Amniotic epithelial cell (primary cell): ENCODE measurements around the gene SEC14L1.

Experiments used
- DNase-seq: peaks from one replicate; pipeline ENCODE4 v3.0.0-alpha.2; 2010; ENCODE audit warnings: low read depth

The SEC14L1 gene

DNA sequence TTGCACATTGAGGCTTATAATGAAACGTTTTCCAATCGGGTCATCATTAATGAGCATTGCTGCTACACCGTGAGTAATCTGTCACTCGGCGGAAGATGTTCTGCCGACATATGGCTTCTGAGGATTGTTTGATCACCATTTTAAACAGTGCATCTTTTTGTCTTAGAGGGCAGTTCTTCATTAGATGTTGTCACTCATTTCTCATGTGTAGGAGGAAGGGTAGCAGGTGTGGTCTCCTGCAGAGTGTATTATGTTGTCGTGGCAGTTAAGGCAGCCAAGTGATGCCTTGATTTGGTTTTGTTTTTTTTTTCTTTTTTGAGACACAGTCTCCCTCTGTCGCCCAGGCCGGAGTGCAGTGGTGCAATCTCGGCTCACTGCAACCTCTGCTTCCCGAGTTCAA, 50.5 kb downstream of the SEC14L1 start:
- DNase-seq, result no peak

GRCh38 chr17:77193653-77194052, 52.9 kb downstream of the SEC14L1 start:
- no peak for DNase-seq

DNA sequence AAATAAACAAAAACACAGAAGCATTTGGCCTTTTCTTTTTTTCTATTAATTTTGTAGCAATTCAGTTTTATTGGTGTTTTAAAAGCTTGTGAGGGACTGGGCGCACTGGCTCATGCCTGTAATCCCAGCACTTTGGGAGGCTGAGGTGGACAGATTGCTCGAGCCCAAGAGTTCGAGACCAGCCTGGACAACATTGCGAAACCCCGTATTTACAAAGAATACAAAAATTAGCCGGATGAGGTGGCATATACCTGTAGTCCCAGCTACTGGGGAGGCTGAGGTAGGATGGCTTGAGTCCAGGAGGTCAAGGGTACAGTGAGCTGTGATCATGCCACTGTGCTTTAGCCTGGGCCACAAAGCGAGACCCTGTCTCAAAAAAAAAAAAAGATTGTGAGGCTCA, 53.4 kb downstream of the SEC14L1 start:
- DNase-seq, result no peak

- DNase-seq, result peak; percentile 37
Measured at GRCh38 chr17:77196251-77196650, 55.5 kb downstream of the SEC14L1 start.

DNA sequence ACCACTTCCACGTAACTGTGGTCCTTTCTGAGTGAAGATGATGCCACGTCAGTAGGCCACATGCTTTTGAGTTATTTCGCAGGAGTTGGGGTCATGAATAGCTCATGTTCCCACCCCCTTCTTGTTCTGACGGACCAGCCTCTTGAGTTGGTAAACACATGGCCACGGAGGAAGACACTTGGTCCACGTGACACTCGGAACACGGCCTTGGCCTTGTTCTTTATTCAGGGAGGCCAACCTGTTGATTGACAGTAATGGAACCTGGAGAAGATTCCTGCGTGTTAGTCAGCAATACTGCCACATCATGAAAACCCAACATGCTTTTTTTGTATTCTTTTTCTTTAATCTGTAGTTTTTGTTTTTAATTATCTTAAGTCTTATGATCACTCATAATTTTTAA, 56.3 kb downstream of the SEC14L1 start:
- DNase-seq, result no peak

DNA sequence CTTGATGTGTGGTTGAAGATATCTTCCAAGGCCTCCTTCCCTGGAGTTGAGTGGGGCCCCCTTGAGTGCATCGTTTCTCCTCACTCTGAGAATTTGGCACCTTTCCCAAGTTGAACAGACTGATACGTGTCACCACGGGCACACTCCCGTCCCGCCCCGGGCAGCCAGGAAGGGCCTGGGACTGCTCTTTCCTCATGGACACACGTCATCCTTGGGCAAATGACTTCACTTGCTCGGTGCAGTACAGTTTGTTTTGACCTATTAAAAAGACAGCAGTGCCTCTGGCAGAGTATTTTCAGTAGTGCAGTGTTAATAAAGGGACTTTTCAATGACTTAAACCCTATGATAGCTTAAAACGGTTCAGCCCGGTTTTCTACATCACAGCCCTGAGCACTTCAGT, 59.9 kb downstream of the SEC14L1 start:
- no peak for DNase-seq

DNA sequence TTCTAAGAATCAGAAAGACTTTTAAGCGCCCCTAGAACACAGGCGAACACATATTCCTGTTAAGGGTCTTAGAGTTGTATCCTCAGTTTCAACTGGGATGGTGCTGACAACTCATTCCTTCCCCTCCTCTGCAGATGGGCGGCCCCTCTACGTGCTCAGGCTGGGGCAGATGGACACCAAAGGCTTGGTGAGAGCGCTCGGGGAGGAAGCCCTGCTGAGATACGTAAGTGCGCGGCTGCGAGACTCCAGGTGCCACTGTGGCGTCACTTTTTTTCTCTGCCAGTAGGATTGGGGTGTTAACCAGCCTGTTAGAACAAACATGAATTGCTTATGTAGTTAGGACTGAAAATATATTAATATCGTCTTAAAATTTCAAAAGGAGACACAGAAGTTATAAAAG, 62.7 kb downstream of the SEC14L1 start:
- no peak for DNase-seq

DNA sequence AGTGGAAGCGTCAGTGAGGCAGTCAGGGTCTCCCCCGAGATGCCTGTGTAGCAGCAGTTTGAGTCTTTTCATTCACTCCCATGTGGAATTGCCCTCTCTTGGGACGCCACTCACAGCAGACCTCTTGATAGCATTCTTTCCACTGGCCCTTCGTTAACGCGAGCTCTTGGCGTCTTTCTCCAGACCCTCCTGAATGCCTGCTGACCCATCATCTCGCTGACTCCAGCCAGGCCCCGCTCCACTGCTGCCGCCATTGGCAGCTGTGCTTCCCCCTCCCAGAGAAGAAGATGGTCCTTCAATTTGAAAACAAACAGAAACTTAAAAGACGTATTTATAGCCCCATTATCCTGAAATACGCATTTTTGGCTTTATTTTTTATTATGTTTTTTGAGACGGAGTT, 63.1 kb downstream of the SEC14L1 start:
- DNase-seq, result no peak

DNA sequence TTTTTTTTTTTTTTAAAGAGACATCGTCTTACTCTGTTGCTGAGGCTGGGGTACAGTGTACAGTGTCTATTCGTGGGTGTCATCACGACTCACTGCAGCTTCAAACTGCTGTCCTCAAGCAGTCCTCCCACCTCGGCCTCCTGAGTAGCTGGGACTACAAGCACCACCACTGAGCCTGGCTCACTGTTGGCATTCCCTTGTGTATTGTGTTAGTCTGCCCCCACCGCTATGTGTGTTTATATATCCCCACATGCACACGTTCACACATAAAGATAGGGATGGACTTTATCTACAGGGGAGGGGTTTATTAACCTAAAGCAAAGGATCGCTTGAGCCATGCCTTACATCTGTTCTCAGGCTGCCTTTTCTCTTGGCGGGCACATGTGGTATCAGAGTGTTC, 63.8 kb downstream of the SEC14L1 start:
- DNase-seq, result no peak

DNA sequence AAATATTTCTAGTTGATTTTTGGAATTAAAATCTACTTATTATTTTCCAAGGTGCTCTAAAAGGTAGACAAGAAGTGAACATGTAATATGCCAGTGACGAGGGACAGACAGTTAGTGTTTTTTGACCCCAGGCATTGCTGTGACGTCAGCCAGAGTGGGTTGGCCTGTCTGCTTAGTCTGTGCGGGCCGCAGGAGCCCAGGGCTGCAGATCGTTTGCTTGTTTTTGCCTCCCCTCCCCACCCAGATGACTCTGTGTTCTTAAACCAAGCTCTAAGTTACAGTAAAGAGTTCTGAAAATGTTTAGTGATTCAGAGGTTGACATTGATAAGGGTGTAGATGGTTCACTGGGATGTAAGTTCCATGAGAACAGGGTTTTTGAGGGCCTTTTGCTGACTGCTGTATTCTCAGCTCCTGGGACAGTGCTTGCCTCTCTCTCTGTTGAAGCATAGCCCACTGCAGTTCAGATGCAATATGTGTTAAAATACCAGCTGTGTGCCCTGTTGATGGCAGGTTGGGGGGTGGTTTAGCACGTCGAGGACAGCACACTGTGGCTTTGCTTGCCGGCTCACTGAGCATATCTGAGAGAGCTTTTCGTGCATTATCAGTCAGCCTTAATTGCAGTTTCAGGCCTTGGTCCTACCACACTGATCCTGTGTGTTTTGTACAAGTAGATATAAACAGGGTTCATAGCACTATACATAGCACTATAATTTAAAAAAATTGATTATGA, 64.8 kb downstream of the SEC14L1 start:
- peak; percentile 28 for DNase-seq

DNA sequence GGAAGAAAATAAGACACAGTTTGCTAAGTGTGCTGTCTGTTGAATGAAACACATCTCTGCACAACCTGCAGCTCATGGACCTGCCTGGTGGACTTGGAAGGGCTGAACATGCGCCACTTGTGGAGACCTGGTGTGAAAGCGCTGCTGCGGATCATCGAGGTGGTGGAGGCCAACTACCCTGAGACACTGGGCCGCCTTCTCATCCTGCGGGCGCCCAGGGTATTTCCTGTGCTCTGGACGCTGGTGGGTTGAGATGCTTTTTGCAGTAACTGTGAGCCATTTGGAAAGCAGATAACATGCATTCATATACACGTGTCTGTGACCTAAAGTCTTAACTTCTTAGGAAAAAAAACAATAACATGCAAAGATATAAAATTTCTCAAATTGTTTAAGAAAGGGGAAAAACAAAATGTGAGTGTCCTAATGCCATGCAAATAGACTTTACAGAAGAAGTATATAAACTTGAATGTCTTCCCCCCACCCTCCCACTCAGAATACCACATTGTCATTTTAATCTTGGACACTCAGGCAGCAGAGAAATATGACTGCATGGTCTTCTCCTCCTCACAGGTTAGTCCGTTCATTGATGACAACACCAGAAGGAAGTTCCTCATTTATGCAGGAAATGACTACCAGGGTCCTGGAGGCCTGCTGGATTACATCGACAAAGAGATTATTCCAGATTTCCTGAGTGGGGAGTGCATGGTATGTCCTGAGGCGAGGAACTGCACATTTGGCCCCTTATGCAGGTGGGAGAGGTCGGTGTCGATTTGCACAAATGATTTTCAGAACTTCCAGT, 65.6 kb downstream of the SEC14L1 start:
- no peak for DNase-seq

GRCh38 chr17:77207689-77208216, 67.0 kb downstream of the SEC14L1 start:
- DNase-seq, result no peak

- DNase-seq, result peak; percentile 52
Measured at GRCh38 chr17:77208217-77208808, 67.5 kb downstream of the SEC14L1 start.

DNA sequence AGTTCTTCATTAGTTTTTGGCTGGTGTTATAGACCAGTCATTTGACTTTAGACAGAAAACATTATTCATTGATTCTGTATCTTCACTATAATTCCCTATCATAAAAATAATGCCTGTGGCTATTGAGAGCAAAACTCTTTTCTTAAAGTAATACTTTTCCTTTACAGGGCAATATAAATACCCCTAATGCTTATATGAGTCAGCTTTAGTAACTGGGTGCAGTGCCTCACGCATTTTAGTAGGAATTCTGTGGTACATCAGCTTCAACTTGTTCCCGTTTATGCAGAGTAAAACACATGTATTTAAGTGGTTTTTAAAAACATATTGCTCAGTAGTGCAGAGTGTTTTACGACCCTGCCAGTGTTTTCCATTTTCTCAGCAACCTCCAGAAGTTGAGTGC, 68.1 kb downstream of the SEC14L1 start:
- no peak for DNase-seq

DNA sequence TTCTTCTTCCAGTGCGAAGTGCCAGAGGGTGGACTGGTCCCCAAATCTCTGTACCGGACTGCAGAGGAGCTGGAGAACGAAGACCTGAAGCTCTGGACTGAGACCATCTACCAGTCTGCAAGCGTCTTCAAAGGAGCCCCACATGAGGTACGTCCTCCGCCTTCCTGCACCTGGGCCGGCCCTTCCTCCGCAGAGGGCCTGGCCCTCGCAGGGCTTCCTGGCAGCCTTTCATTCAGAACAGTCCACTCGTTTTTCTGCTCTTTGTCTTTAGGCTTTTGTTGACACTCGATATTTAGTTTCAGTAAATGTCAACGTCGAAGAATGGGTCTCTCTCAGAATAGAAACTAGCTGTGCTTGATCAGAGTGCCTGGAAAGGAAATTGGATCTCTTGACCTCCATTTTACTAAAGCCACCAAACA, 68.6 kb downstream of the SEC14L1 start:
- no peak for DNase-seq

- DNase-seq, result no peak
Measured at GRCh38 chr17:77210331-77210730, 69.6 kb downstream of the SEC14L1 start.

DNA sequence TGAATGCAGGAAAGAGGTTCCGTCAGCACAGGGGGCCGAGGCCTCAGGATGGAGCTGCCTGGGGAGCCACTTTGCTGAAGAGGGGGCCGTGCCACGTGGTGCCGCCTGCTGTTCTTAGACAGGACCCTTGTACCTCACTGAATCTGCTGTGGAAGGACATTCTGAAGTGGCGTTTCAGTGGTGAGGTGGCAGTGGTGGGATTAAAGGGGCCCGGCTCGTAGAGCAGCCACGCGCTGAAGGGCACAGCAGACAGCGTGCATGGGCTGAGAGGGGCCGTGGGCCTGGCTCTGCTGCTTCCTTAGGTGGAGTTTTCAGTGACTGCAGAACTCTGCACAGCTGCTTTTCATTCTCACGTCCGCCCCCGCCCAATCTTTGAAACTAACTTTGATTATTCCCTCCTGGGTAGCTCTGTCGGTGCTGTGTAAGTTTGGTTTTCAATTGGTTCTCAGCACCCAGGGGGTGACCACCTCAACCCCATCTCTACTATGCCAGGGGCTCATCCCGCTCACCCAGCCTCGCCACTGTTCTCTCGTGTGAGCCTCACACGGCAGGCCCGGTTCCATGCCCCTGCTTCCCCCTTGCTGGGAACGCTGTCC, 70.3 kb downstream of the SEC14L1 start:
- DNase-seq, result no peak

GRCh38 chr17:77211681-77212080, 70.9 kb downstream of the SEC14L1 start:
- no peak for DNase-seq

DNA sequence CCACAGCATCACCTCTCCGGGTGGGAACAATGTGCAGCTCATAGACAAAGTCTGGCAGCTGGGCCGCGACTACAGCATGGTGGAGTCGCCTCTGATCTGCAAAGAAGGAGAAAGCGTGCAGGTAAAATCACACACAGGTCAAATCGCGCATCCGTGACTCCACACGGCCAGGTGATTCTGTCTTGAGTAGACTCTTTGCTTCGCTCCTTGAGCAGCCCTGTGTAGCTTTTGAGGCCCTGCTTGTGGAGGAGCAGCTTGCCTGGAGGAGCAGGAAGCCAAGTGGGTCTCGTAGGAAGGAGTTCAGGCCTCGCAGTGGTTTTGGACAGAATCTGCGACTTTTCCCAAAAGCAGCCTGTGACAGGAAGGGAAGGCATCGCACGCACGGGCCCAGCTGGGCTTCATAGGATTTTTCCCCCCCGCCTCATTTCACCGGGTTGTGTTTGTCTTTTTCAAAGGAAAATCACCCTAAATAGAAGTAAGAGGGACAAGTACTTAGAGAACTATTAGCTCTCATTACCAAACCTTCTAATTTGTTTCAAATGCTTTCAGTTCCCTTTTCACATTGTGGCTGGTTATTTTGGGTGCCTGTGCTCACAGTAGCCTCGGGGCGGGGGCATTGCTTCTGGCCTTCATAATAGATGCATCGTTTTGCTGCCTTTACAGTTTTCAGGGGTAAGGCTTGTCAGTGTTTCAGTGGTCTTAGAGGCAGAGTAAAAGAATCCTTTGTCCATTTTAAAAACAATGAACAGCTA, 71.5 kb downstream of the SEC14L1 start:
- no peak for DNase-seq

- DNase-seq, result no peak
Measured at GRCh38 chr17:77212833-77213777, 72.3 kb downstream of the SEC14L1 start.

DNA sequence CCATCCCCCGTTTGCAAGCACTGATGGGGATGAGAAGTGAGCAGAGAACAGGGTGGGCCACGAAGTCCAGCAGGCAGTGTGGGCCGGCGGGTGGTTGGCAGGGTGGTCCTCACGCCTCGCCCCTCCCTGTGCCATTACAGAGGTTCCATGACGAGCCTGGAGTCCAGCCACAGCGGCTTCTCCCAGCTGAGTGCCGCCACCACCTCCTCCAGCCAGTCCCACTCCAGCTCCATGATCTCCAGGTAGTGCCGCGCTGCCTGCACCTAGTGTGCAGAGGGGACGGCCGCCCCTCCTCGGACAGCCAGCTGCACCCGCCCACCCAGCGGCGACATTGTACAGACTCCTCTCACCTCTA, 73.0 kb downstream of the SEC14L1 start:
- no peak for DNase-seq
